Activated naive CD4-positive, alpha-beta T cell treated with anti-CD3 and anti-CD28 coated beads for 36 hours (primary cell): ENCODE results near the gene NUPR1. TPM values are rescaled to one million over a fixed set of nuclear protein-coding genes. Genes with fewer than 3 reads are reported as not detected.

Experiments
- CTCF ChIA-PET: fragments of 350-600 bp; sonication (Branson Sonifier 250); formaldehyde crosslinking; loops from one replicate; lab custom pipeline; 2021; ENCODE audit warnings: antibody characterized with exemption; lab: Charles Lee
- DNase-seq: peaks from one replicate; pipeline ENCODE4 v3.0.0-alpha.2; 2020
- H3K27ac Mint-ChIP-seq: one replicate; pipeline ENCODE4 v1.8.0; 2021; ENCODE audit warnings: mild to moderate bottlenecking, mixed read lengths
- H3K27me3 Mint-ChIP-seq: one replicate; pipeline ENCODE4 v1.8.0; 2021; ENCODE audit warnings: low read depth, mixed read lengths
- H3K36me3 Mint-ChIP-seq: one replicate; pipeline ENCODE4 v1.8.0; 2021; ENCODE audit warnings: low read depth, mixed read lengths
- H3K4me1 Mint-ChIP-seq: one replicate; pipeline ENCODE4 v1.8.0; 2021; ENCODE audit warnings: low read depth, mixed read lengths
- H3K4me3 Mint-ChIP-seq: one replicate; pipeline ENCODE4 v1.8.0; 2021; ENCODE audit warnings: mild to moderate bottlenecking, moderate library complexity, mixed read lengths
- H3K9me3 Mint-ChIP-seq: one replicate; pipeline ENCODE4 v1.8.0; 2021; ENCODE audit warnings: mixed read lengths
- intact Hi-C: fragments of 100-400 bp; cut with micrococcal nuclease; formaldehyde crosslinking; loops from one replicate; pipeline ENCODE4 v1.15.1; 2023
- total RNA-seq, 2 experiments: library from RNA; stranded (reverse); gene quantifications; one replicate each; pipeline ENCODE4 v1.2.3, GENCODE V29; 2021

Gene NUPR1
- total RNA-seq, 2 experiments from 2014 or later = not detected

- Mint-ChIP-seq H3K36me3 (no peaks in the 10 kb centered on the region), H3K4me1 (peaks cover 16% of the 10 kb centered on the region), H3K9me3 (no peaks in the 10 kb centered on the region), H3K27ac (no peak overlapping the region), H3K27me3 (no peaks in the 10 kb centered on the region), H3K4me3 (no peak overlapping the region)
- no peak for DNase-seq
- intact Hi-C loops = loop anchor here (5.0 kb wide), 1 partner anchor 37 kb away; the partner anchor contains the start of gene NUPR1
- CTCF ChIA-PET = interaction anchor here (0.6 kb wide), 1 partner anchor 24 kb away, joined by 3 read pairs; no protein-coding TSS in a partner anchor
Measured at GRCh38 chr16:28499854-28500253, 38.9 kb downstream of the NUPR1 start.

- intact Hi-C loops = loop anchor here (5.0 kb wide), 1 partner anchor 38 kb away; the partner anchor contains the start of gene NUPR1
- Mint-ChIP-seq H3K4me1 (peaks cover 25% of the 10 kb centered on the region), H3K4me3 (no peak overlapping the region), H3K36me3 (no peaks in the 10 kb centered on the region), H3K27ac (no peak overlapping the region), H3K9me3 (no peaks in the 10 kb centered on the region), H3K27me3 (no peaks in the 10 kb centered on the region)
- CTCF ChIA-PET = no interaction called here
- DNase-seq = no peak
Measured at GRCh38 chr16:28498666-28499381, 40.0 kb downstream of the NUPR1 start.

- H3K36me3 Mint-ChIP-seq = no peaks in the 10 kb centered on the region
- peaks cover 33% of the 10 kb centered on the region for H3K4me1 Mint-ChIP-seq
- no peak overlapping the region for H3K4me3 Mint-ChIP-seq
- H3K9me3 Mint-ChIP-seq = no peaks in the 10 kb centered on the region
- H3K27me3 Mint-ChIP-seq = no peaks in the 10 kb centered on the region
- CTCF ChIA-PET = no interaction called here
- no peak overlapping the region for H3K27ac Mint-ChIP-seq
- intact Hi-C loops = loop anchor here (5.0 kb wide), 1 partner anchor 39 kb away; the partner anchor contains the start of gene NUPR1
- no peak for DNase-seq
Measured at GRCh38 chr16:28497861-28498599, 40.7 kb downstream of the NUPR1 start.

GRCh38 chr16:28497386-28497785, 41.4 kb downstream of the NUPR1 start:
- intact Hi-C loops = loop anchor here (5.0 kb wide), 1 partner anchor 40 kb away; the partner anchor contains the start of gene NUPR1
- no peaks in the 10 kb centered on the region for H3K9me3 Mint-ChIP-seq
- DNase-seq = no peak
- H3K27me3 Mint-ChIP-seq = no peaks in the 10 kb centered on the region
- H3K27ac Mint-ChIP-seq = no peak overlapping the region
- CTCF ChIA-PET = no interaction called here
- no peak overlapping the region for H3K4me3 Mint-ChIP-seq
- H3K4me1 Mint-ChIP-seq = peaks cover 37% of the 10 kb centered on the region
- H3K36me3 Mint-ChIP-seq = no peaks in the 10 kb centered on the region

- Mint-ChIP-seq H3K9me3 (no peaks in the 10 kb centered on the region), H3K27me3 (no peaks in the 10 kb centered on the region), H3K36me3 (no peaks in the 10 kb centered on the region), H3K4me3 (no peak overlapping the region), H3K4me1 (peaks cover 40% of the 10 kb centered on the region), H3K27ac (no peak overlapping the region)
- DNase-seq = no peak
- intact Hi-C loops = loop anchor here (5.0 kb wide), 1 partner anchor 40 kb away; the partner anchor contains the start of gene NUPR1
- CTCF ChIA-PET = no interaction called here
Measured at GRCh38 chr16:28496844-28497243, 41.9 kb downstream of the NUPR1 start.

- Mint-ChIP-seq H3K27ac (peak overlapping the region; percentile 99), H3K4me1 (peaks cover 44% of the 10 kb centered on the region), H3K4me3 (no peak overlapping the region), H3K9me3 (no peaks in the 10 kb centered on the region), H3K36me3 (no peaks in the 10 kb centered on the region), H3K27me3 (no peaks in the 10 kb centered on the region)
- intact Hi-C loops = loop anchor here (5.0 kb wide), 1 partner anchor 41 kb away; the partner anchor contains the start of gene NUPR1
- CTCF ChIA-PET = interaction anchor here (0.6 kb wide), 1 partner anchor 13 kb away, joined by 3 read pairs; no protein-coding TSS in a partner anchor
- DNase-seq = no peak
Measured at GRCh38 chr16:28495795-28496749, 42.7 kb downstream of the NUPR1 start.

- H3K4me3 Mint-ChIP-seq = peak overlapping the region; percentile 97
- CTCF ChIA-PET = interaction anchor here (0.6 kb wide), 1 partner anchor 13 kb away, joined by 3 read pairs; no protein-coding TSS in a partner anchor
- intact Hi-C loops = loop anchor here (5.0 kb wide), 1 partner anchor 42 kb away; the partner anchor contains the start of gene NUPR1
- H3K4me1 Mint-ChIP-seq = peaks cover 45% of the 10 kb centered on the region
- peak overlapping the region; percentile 99 for H3K27ac Mint-ChIP-seq
- no peaks in the 10 kb centered on the region for H3K9me3 Mint-ChIP-seq
- H3K27me3 Mint-ChIP-seq = no peaks in the 10 kb centered on the region
- no peaks in the 10 kb centered on the region for H3K36me3 Mint-ChIP-seq
- DNase-seq = no peak
Measured at GRCh38 chr16:28495098-28495793, 43.5 kb downstream of the NUPR1 start.

GRCh38 chr16:28494121-28494851, 44.5 kb downstream of the NUPR1 start, which contains the start of gene APOBR:
APOBR (plus strand) TSS chr16:28494643; CDS start chr16:28494682, 39 bp downstream.
- intact Hi-C loops = no loop called here
- H3K4me3 Mint-ChIP-seq = peak within 1 kb of the TSS; percentile 97
- H3K36me3 Mint-ChIP-seq = no peaks in the 10 kb centered on the region
- no peaks in the 10 kb centered on the region for H3K27me3 Mint-ChIP-seq
- DNase-seq = peak; percentile 96
- H3K9me3 Mint-ChIP-seq = no peaks in the 10 kb centered on the region
- peaks cover 47% of the 10 kb centered on the region for H3K4me1 Mint-ChIP-seq
- CTCF ChIA-PET = interaction anchor here (0.6 to 1.0 kb wide), 2 partner anchors 22 to 60 kb away, joined by 3 to 5 read pairs; partner anchors contain the start of gene SGF29
- H3K27ac Mint-ChIP-seq = peak within 1 kb of the TSS; percentile 99

GRCh38 chr16:28492511-28492910, 46.3 kb downstream of the NUPR1 start:
- Mint-ChIP-seq H3K9me3 (no peaks in the 10 kb centered on the region), H3K27me3 (no peaks in the 10 kb centered on the region), H3K4me3 (peak overlapping the region; percentile 97), H3K27ac (peak overlapping the region; percentile 99), H3K4me1 (peaks cover 52% of the 10 kb centered on the region), H3K36me3 (no peaks in the 10 kb centered on the region)
- CTCF ChIA-PET = interaction anchor here (0.6 kb wide), 3 partner anchors 9 to 335 kb away, joined by 3 to 4 read pairs (median 3); no protein-coding TSS in a partner anchor
- intact Hi-C loops = no loop called here
- peak; percentile 24 for DNase-seq

- H3K4me1 Mint-ChIP-seq = peaks cover 53% of the 10 kb centered on the region
- DNase-seq = peak; percentile 93
- H3K27ac Mint-ChIP-seq = peak within 1 kb of the TSS; percentile 99
- CTCF ChIA-PET = interaction anchor here (0.6 to 1.5 kb wide), 6 partner anchors 10 to 472 kb away, joined by 3 to 5 read pairs (median 3); no protein-coding TSS in a partner anchor
- intact Hi-C loops = no loop called here
- no peaks in the 10 kb centered on the region for H3K9me3 Mint-ChIP-seq
- peak within 1 kb of the TSS; percentile 97 for H3K4me3 Mint-ChIP-seq
- H3K27me3 Mint-ChIP-seq = no peaks in the 10 kb centered on the region
- H3K36me3 Mint-ChIP-seq = peaks cover 2% of the 10 kb centered on the region
Measured at GRCh38 chr16:28491970-28492474, 46.8 kb downstream of the NUPR1 start, which contains the start of gene CLN3. CLN3 (minus strand) TSS chr16:28492074; CDS start chr16:28491759, 315 bp downstream.
